Transverse colon (tissue), 4 donors: ENCODE measurements around the gene PCBD2.

ENCODE experiments used
- CTCF ChIP-seq, 5 experiments: fragments of 200-600 bp in 3 of 5; fragments of 450-650 bp in 2 of 5; sonication (generic) in 3 of 5; IDR thresholded peaks; 1 replicate in 2 of 5; 2 replicates in 3 of 5; pipeline ENCODE4 v1.5.1; 2016 to 2017; ENCODE audit warnings: antibody characterized with exemption in 5 of 5, inconsistent platforms in 3 of 5, mild to moderate bottlenecking in 2 of 5, moderate library complexity in 1 of 5
- POLR2A ChIP-seq: fragments of 450-650 bp; IDR thresholded peaks from one replicate; pipeline ENCODE4 v1.6.1; 2016; ENCODE audit warnings: antibody characterized with exemption, mild to moderate bottlenecking, moderate library complexity
- POLR2AphosphoS5 ChIP-seq, 3 donors: sonication (generic); formaldehyde crosslinking; IDR thresholded peaks; one replicate each; pipeline ENCODE4 v1.6.1; 2016; ENCODE audit warnings: antibody characterized with exemption in 3 of 3

- TF ChIP-seq CTCF (IDR thresholded peaks at IDR 0.05), result no peak
- no peak for TF ChIP-seq POLR2A
- TF ChIP-seq POLR2AphosphoS5 (IDR thresholded peaks at IDR 0.05), result no peak
These were observed 26.5 kb upstream of the PCBD2 start for GRCh38 chr5:134878403-134878802.
